ENCODE data around the gene CYB5D1.
"Not testable (repeated sequence)": the region's sequence is repeated elsewhere in the genome, so short reads cannot be mapped to it uniquely, and the experiment has no call there.

The CYB5D1 gene

GRCh38 chr17:7856011-7856810, 1.6 kb upstream of the CYB5D1 start:
- peak; percentile 45 for DNase-seq (ENCODE audit: low read depth)

- DNase-seq (ENCODE audit: low read depth), result peak; percentile 91
These were observed 741 bp upstream of the CYB5D1 start, which contains the start of gene NAA38 for GRCh38 chr17:7856811-7857712. Gene NAA38 (minus strand): TSS chr17:7857559. CDS start chr17:7857463, 96 bp downstream.

- peak; percentile 38 for DNase-seq (ENCODE audit: low read depth)
These were observed 663 bp downstream of the CYB5D1 start for GRCh38 chr17:7858522-7858810.

GRCh38 chr17:7859028-7859427, 1.2 kb downstream of the CYB5D1 start:
- no peak for DNase-seq (ENCODE audit: low read depth)

GRCh38 chr17:7862692-7863437, 5.1 kb downstream of the CYB5D1 start:
- peak; percentile 24 for DNase-seq (ENCODE audit: low read depth)

- DNase-seq (ENCODE audit: low read depth), result not testable (repeated sequence)
These were observed 6.6 kb downstream of the CYB5D1 start for GRCh38 chr17:7864384-7864783.

GRCh38 chr17:7864995-7865650, 7.3 kb downstream of the CYB5D1 start:
- no peak for DNase-seq (ENCODE audit: low read depth)

GRCh38 chr17:7867881-7868329, 10.1 kb downstream of the CYB5D1 start:
- no peak for DNase-seq (ENCODE audit: low read depth)

- DNase-seq (ENCODE audit: low read depth), result no peak
These were observed 15.2 kb downstream of the CYB5D1 start for GRCh38 chr17:7873051-7873450.

GRCh38 chr17:7875804-7876370, 18.1 kb downstream of the CYB5D1 start:
- no peak for DNase-seq (ENCODE audit: low read depth)

- DNase-seq (ENCODE audit: low read depth), result no peak
These were observed 20.4 kb downstream of the CYB5D1 start for GRCh38 chr17:7878234-7878633.

GRCh38 chr17:7880076-7880868, 22.5 kb downstream of the CYB5D1 start:
- no peak for DNase-seq (ENCODE audit: low read depth)

- DNase-seq (ENCODE audit: low read depth), result no peak
These were observed 23.7 kb downstream of the CYB5D1 start for GRCh38 chr17:7881276-7882054.

- no peak for DNase-seq (ENCODE audit: low read depth)
These were observed 24.3 kb downstream of the CYB5D1 start for GRCh38 chr17:7882068-7882467.

GRCh38 chr17:7882629-7883028, 24.8 kb downstream of the CYB5D1 start:
- no peak for DNase-seq (ENCODE audit: low read depth)

GRCh38 chr17:7883781-7884386, 26.1 kb downstream of the CYB5D1 start:
- no peak for DNase-seq (ENCODE audit: low read depth)

GRCh38 chr17:7884581-7885366, 27.0 kb downstream of the CYB5D1 start:
- DNase-seq (ENCODE audit: low read depth), result peak; percentile 53
